ENCODE data around the gene EVA1A.

EVA1A gene

GRCh38 chr2:75552222-75552621 lies 8.5 kb downstream of the EVA1A start:
- no peak for ATAC-seq
- TF ChIP-seq, protein P1, sequence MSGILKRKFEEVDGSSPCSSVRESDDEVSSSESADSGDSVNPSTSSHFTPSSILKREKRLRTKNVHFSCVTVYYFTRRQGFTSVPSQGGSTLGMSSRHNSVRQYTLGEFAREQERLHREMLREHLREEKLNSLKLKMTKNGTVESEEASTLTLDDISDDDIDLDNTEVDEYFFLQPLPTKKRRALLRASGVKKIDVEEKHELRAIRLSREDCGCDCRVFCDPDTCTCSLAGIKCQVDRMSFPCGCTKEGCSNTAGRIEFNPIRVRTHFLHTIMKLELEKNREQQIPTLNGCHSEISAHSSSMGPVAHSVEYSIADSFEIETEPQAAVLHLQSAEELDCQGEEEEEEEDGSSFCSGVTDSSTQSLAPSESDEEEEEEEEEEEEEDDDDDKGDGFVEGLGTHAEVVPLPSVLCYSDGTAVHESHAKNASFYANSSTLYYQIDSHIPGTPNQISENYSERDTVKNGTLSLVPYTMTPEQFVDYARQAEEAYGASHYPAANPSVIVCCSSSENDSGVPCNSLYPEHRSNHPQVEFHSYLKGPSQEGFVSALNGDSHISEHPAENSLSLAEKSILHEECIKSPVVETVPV (CRISPR knock-in tag; IDR thresholded peaks at IDR 0.05) = no peak
- TF ChIP-seq ESRRG (CRISPR knock-in tag; IDR thresholded peaks at IDR 0.05) = no peak

GRCh38 chr2:75551434-75551833 lies 9.3 kb downstream of the EVA1A start:
- TF ChIP-seq TSHZ2 (CRISPR knock-in tag; IDR thresholded peaks at IDR 0.05) (no peak), ZFP3 (CRISPR knock-in tag; IDR thresholded peaks at IDR 0.05) (no peak), GLIS3 (CRISPR knock-in tag; IDR thresholded peaks at IDR 0.05) (no peak), TCF4 (CRISPR knock-in tag; IDR thresholded peaks at IDR 0.05; ENCODE audit: borderline replicate concordance) (no peak), ZNF565 (CRISPR knock-in tag; conservative IDR thresholded peaks at IDR 0.05; ENCODE audit: low read depth) (no peak), ZNF8 (CRISPR knock-in tag; IDR thresholded peaks at IDR 0.05) (no peak), RARB (CRISPR knock-in tag; IDR thresholded peaks at IDR 0.05) (no peak)
- TF ChIP-seq, protein P2, sequence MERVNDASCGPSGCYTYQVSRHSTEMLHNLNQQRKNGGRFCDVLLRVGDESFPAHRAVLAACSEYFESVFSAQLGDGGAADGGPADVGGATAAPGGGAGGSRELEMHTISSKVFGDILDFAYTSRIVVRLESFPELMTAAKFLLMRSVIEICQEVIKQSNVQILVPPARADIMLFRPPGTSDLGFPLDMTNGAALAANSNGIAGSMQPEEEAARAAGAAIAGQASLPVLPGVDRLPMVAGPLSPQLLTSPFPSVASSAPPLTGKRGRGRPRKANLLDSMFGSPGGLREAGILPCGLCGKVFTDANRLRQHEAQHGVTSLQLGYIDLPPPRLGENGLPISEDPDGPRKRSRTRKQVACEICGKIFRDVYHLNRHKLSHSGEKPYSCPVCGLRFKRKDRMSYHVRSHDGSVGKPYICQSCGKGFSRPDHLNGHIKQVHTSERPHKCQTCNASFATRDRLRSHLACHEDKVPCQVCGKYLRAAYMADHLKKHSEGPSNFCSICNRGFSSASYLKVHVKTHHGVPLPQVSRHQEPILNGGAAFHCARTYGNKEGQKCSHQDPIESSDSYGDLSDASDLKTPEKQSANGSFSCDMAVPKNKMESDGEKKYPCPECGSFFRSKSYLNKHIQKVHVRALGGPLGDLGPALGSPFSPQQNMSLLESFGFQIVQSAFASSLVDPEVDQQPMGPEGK (CRISPR knock-in tag; IDR thresholded peaks at IDR 0.05; ENCODE audit: borderline replicate concordance) = no peak
- no peak for ATAC-seq

DNA sequence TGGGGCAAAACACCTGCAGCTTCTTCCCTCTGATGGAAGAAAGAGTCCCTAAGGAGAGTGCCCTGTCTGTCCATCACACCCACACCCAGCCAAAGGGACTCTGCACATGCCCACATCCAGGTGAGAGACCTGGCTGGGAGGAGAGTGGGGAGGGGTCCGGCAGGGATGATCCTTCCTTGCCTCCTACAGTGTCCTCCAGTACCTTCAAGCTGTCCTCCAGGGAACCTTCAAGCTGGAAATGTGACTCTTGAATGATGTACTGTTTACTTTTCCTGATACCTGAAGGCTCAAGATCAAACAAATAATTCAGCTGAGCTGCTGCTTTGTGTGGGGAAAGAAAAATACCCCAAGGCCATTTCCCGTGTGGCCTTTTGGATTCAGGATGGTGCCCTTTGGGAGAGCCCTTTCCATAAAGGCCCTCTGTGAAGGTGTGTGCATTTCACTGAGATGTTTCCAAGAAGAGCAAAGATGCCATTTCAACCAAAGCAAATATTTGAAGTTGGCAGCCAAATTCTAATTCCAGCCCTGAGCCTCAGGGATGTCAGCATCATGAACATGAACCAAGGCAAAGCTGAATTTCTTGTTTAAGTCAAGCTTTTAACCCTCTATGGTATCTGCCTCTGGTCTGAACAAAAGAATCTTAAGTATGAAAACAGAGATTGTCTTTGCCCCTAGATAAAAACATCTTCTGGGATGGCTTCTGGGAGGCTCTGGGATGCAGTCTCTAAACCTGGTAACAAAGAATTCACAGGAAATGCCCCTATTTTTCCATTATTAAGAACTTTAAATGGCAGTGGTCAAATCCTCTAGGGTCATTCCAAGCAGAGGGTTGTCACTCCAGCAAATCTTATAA lies 11.1 kb downstream of the EVA1A start:
- no peak for ATAC-seq
- TF ChIP-seq, protein P2 (CRISPR knock-in tag; IDR thresholded peaks at IDR 0.05; ENCODE audit: borderline replicate concordance) = no peak
- no peak for TF ChIP-seq OSR1 (CRISPR knock-in tag; IDR thresholded peaks at IDR 0.05)
- TF ChIP-seq ZNF70 (CRISPR knock-in tag; IDR thresholded peaks at IDR 0.05) = no peak
- TF ChIP-seq ZFP30 (CRISPR knock-in tag; IDR thresholded peaks at IDR 0.05) = no peak
- no peak for TF ChIP-seq ESRRG (CRISPR knock-in tag; IDR thresholded peaks at IDR 0.05)
- no peak for TF ChIP-seq ZFP3 (CRISPR knock-in tag; IDR thresholded peaks at IDR 0.05)

- peak; percentile 14; the same call in 2 of the 3 replicates for ATAC-seq
- TF ChIP-seq GLIS3 (CRISPR knock-in tag; IDR thresholded peaks at IDR 0.05) (no peak), ZFP3 (CRISPR knock-in tag; IDR thresholded peaks at IDR 0.05) (no peak), ZNF565 (CRISPR knock-in tag; conservative IDR thresholded peaks at IDR 0.05; ENCODE audit: low read depth) (no peak), POU6F1 (CRISPR knock-in tag; IDR thresholded peaks at IDR 0.05; ENCODE audit: borderline replicate concordance, low read depth) (no peak), ARNTL (CRISPR knock-in tag; IDR thresholded peaks at IDR 0.05; ENCODE audit: borderline replicate concordance, low read depth) (no peak), ZNF8 (CRISPR knock-in tag; IDR thresholded peaks at IDR 0.05) (no peak), CSDC2 (CRISPR knock-in tag; IDR thresholded peaks at IDR 0.05) (no peak), ISL1 (CRISPR knock-in tag; IDR thresholded peaks at IDR 0.05) (no peak), PPARA (CRISPR knock-in tag; IDR thresholded peaks at IDR 0.05; ENCODE audit: borderline replicate concordance) (no peak), ZNF70 (CRISPR knock-in tag; IDR thresholded peaks at IDR 0.05) (no peak), RARB (CRISPR knock-in tag; IDR thresholded peaks at IDR 0.05) (no peak)
- TF ChIP-seq, protein P2 (CRISPR knock-in tag; IDR thresholded peaks at IDR 0.05; ENCODE audit: borderline replicate concordance) = no peak
Measured at GRCh38 chr2:75548036-75548573, 12.6 kb downstream of the EVA1A start.

All from SK-N-SH treated with all-trans-retinoic acid at 6 μM for 48 hours (cell line).